GM18861 (cell line): ENCODE data around the gene DNM1L.

Source experiments
- ATAC-seq: cut with Tn5 transposase; IDR thresholded peaks from one replicate; pipeline ENCODE4 v1.9.1; 2021; ENCODE audit not compliant: unreplicated experiment

DNM1L gene

GRCh38 chr12:32679091-32679919 is at the start of gene DNM1L:
Gene DNM1L (plus strand): TSS chr12:32679301. CDS start chr12:32679364, 63 bp downstream.
- peak; percentile 94 for ATAC-seq

GRCh38 chr12:32641287-32641901 is 37.7 kb upstream of the DNM1L start:
- ATAC-seq, result no peak

GRCh38 chr12:32644431-32644830 is 34.7 kb upstream of the DNM1L start:
- no peak for ATAC-seq

- no peak for ATAC-seq
These were observed 31.8 kb upstream of the DNM1L start for GRCh38 chr12:32647275-32647674.

GRCh38 chr12:32650508-32650907 is 28.6 kb upstream of the DNM1L start:
- ATAC-seq, result no peak

DNA sequence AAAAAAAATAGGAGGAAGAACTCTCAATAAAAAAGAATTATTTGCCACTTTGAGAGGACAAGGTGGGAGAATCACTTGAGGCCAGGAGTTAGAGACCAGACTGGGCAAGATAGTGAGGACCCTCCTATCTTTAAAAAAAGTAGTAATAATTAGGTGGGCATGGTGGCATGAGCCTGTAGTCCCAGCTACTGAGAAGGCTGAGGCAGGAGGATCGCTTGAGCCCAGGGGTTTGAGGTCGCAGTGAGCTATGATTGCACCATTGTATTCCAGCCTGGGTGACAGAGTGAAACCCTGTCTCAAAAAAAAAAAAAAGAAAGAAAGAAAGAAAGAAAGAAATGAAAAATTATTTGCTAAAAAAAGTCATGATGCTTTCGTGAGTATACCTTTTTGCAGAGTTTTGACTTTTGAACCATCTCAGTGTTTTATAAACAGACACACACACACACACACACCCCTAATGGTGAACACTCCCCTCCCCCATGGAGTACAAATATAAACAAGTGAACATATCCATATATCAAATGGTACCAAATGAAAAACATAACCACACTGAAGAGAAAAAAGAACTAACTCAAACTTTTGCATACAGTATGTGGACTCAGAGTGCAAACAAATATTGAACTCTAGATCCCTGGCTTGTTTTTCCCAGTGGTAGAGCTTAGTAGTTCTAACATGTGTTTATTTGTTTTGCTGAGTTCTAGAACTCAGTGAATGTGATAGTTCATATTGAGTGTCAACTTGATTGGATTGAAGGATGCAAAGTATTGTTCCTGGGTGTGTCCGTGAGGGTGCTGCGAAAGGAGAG is 27.7 kb upstream of the DNM1L start:
- no peak for ATAC-seq

DNA sequence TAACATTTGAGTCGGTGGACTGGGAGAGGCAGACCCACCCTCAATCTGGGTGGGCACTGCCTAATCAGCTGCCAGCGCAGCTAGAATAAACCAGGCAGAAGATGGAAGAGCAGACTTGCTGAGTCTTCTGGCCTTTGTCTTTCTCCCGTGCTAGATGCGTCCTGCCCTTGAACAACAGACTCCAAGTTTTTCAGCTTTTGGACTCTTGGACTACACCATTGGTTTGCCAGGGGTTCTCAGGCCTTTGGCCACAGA is 27.2 kb upstream of the DNM1L start:
- ATAC-seq, result no peak

GRCh38 chr12:32659908-32660440 is 19.1 kb upstream of the DNM1L start:
- no peak for ATAC-seq

- ATAC-seq, result no peak
These were observed 17.4 kb upstream of the DNM1L start for GRCh38 chr12:32661706-32662105.

DNA sequence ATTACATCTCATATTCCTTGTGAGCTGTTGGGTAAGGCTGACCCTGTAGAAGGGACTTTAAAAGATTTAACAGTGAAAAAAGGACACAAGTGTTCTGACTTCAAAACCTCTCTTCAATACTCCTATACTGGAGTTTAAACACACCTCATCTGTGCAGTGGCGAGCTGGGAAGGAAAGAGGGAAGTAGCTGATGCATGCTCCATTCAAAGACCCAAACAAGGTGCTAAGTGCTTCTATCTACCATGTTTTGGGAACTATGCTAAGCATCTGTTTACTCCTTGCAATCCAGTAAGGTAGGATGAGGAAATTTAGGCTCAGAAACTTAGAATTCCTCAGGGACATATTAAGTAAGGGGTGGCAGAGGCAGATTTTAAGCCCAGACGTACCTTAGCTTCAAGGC is 16.4 kb upstream of the DNM1L start:
- ATAC-seq, result no peak

DNA sequence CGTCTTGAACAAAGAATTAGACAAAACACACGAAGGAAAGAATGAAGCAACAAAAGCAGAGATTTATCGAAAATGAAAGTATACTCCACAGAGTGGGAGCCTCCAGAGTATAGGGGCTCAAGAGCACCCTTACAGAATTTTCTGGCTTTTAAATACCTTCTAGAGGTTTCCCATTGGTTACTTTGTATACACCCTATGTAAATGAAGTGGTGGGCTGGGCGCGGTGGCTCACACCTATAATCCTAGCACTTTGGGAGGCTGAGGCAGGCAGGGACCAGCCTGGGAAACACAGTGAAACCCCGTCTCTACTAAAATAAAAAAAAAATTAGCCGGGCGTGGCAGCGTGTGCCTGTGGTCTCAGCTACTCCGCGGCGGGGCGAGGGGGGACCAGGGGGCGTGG is 13.1 kb upstream of the DNM1L start:
- ATAC-seq, result no peak

DNA sequence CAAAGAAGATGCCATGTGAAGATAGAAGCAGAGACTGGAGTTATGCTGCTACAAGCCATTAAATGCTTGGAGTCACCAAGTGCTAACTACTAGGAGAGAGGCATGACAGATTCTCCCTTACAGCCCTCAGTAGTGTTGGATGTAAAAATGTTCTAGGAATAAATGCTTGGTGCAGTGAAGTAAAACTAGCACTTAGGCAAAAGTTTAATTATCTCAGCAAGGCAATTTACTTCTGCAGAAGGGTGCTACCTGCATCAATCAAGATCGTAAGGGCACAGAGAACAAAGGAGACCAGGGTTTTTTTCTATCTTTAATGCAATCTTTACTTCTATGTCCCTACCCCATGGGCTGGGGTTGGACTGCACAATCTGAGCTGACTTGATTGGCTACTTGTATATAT is 9.5 kb upstream of the DNM1L start:
- no peak for ATAC-seq

DNA sequence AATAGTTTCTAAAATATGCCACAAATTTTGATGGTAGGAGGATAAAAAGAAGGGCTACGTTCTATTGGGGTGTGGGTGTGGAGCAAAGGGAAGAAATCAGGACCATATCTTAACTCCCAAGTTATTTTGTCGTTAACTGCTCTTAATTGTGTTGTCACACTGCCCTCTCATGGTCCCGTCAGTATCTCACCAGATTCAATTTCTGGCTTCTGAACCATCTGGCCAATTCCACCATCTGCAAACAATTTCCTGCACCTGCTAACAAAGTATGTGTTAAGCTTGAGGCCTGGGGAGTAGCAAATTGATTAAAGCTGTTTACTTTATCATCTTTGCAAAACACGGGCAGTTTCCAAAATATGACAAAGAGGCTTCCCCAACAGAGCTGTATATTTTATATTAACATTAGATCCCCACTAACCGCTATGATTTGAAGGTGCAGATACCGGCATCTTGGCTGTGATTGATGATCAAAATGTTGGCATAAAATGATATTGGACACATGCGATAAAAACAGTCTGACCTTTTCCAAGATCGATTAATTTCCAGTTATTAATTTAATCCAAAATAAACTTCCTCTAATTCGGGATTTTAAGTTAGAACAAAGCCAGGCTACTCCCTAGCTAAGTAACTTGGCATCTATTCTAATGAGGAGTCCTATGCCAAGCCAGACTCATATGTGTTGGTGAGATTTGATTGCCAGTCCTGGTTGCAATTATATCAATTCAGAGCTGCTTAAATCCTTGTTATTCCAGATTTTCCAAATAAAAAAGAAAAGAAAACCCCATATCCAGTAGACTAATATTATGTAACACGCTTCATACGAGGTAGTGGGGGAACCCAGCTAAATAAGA is 6.9 kb upstream of the DNM1L start:
- ATAC-seq, result peak; percentile 47

GRCh38 chr12:32679920-32680237 is 778 bp downstream of the DNM1L start:
- no peak for ATAC-seq

GRCh38 chr12:32680787-32681186 is 1.7 kb downstream of the DNM1L start:
- ATAC-seq, result no peak

- no peak for ATAC-seq
These were observed 2.2 kb downstream of the DNM1L start for GRCh38 chr12:32681272-32681671.

- no peak for ATAC-seq
These were observed 7.2 kb downstream of the DNM1L start for GRCh38 chr12:32686340-32686739.

DNA sequence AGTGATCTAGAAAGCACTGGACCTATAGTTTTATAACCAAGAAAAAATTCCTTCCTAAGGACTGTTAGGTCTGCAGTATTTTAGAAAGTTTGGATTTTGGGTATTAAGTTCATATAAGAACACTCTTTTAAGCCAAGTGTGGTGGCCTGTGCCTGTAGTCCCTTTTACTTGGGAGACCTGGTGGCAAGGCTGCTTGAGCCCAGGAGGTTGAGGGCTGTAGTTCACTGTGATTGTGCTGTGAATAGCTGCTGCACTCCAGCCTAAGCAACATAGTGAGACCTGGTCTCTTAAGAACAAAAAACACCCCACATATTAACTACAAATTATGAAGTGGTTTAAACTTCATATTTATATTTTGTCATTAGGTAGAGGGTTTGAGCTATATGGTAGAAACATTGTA is 9.7 kb downstream of the DNM1L start:
- no peak for ATAC-seq

- ATAC-seq, result no peak
These were observed 11.8 kb downstream of the DNM1L start for GRCh38 chr12:32690927-32691326.

- no peak for ATAC-seq
These were observed 13.3 kb downstream of the DNM1L start for GRCh38 chr12:32692358-32692757.

DNA sequence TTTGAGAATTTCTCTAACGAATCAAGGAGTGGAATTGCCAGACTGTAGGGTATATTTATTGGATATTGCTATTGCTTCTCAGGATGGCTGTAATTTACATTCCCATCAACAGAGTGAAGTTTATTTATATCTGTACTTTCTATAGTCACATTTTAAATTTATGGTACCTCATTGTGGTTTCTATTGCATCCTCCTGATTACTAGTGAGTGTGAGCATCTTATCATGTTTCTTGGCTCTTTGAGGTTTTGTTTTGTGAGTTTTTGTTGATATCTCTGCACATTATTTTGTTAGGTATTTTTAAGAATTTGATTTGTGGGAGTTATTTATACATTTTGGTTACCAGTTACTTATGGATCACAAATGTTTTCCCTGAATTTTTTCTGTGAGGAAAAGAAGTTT is 13.9 kb downstream of the DNM1L start:
- ATAC-seq, result no peak
